ENCODE data around the gene RPA3.

The RPA3 gene

DNA sequence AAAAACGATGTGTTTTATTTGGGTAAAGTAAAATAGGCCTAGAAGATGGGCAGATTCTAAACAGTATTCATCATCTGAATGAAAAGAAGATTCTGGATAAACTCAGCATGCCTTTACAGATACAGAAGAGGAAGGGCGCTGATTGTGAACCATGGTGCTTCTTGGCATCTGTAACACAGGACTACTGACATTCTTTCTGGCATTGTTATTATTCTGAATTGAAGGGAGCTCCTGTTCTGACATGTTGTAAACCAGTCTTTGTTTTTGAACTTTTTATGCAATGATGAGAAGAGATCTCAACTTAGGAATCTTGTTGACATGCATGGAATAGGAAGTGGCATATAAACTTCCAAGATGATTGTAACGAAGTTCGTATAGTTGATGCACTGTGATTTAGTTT, 13.5 kb downstream of the RPA3 start:
- TF ChIP-seq ZBTB7A (IDR thresholded peaks at IDR 0.05; ENCODE audit: low read depth) (no peak), NFIC (IDR thresholded peaks at IDR 0.05) (no peak), RAD21 (IDR thresholded peaks at IDR 0.05; ENCODE audit: low read depth) (no peak), CREB1 (IDR thresholded peaks at IDR 0.05; ENCODE audit: low read depth) (no peak), TEAD4 (IDR thresholded peaks at IDR 0.05) (no peak), EGR1 (IDR thresholded peaks at IDR 0.05) (no peak), TCF12 (IDR thresholded peaks at IDR 0.05; ENCODE audit: low read depth) (no peak), YY1 (IDR thresholded peaks at IDR 0.05; ENCODE audit: low read depth) (no peak), EP300 (IDR thresholded peaks at IDR 0.05; ENCODE audit: borderline replicate concordance) (no peak), TAF1 (IDR thresholded peaks at IDR 0.05; ENCODE audit: low read depth) (no peak), CEBPB (IDR thresholded peaks at IDR 0.05) (no peak), FOXM1 (IDR thresholded peaks at IDR 0.05; ENCODE audit: borderline replicate concordance, low read depth) (no peak)
- TF ChIP-seq, protein P1, sequence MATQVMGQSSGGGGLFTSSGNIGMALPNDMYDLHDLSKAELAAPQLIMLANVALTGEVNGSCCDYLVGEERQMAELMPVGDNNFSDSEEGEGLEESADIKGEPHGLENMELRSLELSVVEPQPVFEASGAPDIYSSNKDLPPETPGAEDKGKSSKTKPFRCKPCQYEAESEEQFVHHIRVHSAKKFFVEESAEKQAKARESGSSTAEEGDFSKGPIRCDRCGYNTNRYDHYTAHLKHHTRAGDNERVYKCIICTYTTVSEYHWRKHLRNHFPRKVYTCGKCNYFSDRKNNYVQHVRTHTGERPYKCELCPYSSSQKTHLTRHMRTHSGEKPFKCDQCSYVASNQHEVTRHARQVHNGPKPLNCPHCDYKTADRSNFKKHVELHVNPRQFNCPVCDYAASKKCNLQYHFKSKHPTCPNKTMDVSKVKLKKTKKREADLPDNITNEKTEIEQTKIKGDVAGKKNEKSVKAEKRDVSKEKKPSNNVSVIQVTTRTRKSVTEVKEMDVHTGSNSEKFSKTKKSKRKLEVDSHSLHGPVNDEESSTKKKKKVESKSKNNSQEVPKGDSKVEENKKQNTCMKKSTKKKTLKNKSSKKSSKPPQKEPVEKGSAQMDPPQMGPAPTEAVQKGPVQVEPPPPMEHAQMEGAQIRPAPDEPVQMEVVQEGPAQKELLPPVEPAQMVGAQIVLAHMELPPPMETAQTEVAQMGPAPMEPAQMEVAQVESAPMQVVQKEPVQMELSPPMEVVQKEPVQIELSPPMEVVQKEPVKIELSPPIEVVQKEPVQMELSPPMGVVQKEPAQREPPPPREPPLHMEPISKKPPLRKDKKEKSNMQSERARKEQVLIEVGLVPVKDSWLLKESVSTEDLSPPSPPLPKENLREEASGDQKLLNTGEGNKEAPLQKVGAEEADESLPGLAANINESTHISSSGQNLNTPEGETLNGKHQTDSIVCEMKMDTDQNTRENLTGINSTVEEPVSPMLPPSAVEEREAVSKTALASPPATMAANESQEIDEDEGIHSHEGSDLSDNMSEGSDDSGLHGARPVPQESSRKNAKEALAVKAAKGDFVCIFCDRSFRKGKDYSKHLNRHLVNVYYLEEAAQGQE (IDR thresholded peaks at IDR 0.05; ENCODE audit: low read depth), result no peak

DNA sequence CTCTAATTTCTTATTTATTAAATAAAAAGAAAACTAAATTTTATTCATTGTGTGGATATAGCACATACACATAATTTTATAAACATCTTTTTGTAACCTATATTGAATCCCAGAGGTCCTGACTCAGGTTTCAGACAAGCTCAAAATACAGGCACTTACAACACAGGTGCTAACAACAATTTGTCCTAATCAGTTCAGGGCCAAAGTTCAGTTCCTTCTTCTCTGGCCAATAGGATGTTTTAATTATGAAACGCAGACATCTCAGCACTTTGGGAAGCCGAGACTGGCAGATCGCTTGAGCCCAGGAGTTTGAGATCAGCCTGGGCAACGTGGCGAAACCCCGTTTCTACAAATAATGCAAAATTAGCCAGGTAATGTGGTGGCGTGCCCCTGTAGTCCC, 15.0 kb downstream of the RPA3 start:
- TF ChIP-seq, protein P1 (IDR thresholded peaks at IDR 0.05; ENCODE audit: low read depth), result no peak
- no peak for TF ChIP-seq RAD21 (IDR thresholded peaks at IDR 0.05; ENCODE audit: low read depth)
- TF ChIP-seq CEBPB (IDR thresholded peaks at IDR 0.05), result no peak
- no peak for TF ChIP-seq YY1 (IDR thresholded peaks at IDR 0.05; ENCODE audit: low read depth)
- no peak for TF ChIP-seq FOXM1 (IDR thresholded peaks at IDR 0.05; ENCODE audit: borderline replicate concordance, low read depth)
- TF ChIP-seq TEAD4 (IDR thresholded peaks at IDR 0.05), result no peak
- no peak for TF ChIP-seq TAF1 (IDR thresholded peaks at IDR 0.05; ENCODE audit: low read depth)
- no peak for TF ChIP-seq EP300 (IDR thresholded peaks at IDR 0.05; ENCODE audit: borderline replicate concordance)
- TF ChIP-seq, protein P2, sequence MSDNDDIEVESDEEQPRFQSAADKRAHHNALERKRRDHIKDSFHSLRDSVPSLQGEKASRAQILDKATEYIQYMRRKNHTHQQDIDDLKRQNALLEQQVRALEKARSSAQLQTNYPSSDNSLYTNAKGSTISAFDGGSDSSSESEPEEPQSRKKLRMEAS (IDR thresholded peaks at IDR 0.05), result no peak
- TF ChIP-seq CREB1 (IDR thresholded peaks at IDR 0.05; ENCODE audit: low read depth), result no peak
- TF ChIP-seq, protein P3, sequence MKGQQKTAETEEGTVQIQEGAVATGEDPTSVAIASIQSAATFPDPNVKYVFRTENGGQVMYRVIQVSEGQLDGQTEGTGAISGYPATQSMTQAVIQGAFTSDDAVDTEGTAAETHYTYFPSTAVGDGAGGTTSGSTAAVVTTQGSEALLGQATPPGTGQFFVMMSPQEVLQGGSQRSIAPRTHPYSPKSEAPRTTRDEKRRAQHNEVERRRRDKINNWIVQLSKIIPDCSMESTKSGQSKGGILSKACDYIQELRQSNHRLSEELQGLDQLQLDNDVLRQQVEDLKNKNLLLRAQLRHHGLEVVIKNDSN (IDR thresholded peaks at IDR 0.05), result no peak
- TF ChIP-seq NFIC (IDR thresholded peaks at IDR 0.05), result no peak

DNA sequence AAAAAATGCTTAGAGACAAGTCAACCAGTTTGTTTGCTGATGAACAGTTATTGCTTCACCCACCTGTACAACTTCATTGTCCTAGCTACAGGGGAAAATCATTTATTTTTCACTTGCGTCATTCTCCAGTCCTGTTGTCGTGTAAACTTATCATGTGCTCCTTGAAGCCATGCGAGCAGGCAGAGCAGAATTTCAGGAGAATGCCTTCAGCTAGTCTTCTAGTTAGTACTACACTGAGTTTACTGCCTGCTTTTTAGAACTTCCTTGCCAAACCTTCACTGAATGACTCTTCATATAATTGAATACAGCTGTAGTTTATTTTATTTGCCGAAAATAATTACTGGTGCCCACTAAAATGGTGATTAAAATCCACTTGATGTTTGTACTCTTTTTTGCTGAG, 15.6 kb downstream of the RPA3 start:
- no peak for TF ChIP-seq NFIC (IDR thresholded peaks at IDR 0.05)
- TF ChIP-seq TCF12 (IDR thresholded peaks at IDR 0.05; ENCODE audit: low read depth), result no peak
- no peak for TF ChIP-seq ZBTB7A (IDR thresholded peaks at IDR 0.05; ENCODE audit: low read depth)
- TF ChIP-seq, protein P3 (IDR thresholded peaks at IDR 0.05), result no peak
- no peak for TF ChIP-seq RAD21 (IDR thresholded peaks at IDR 0.05; ENCODE audit: low read depth)
- no peak for TF ChIP-seq CREB1 (IDR thresholded peaks at IDR 0.05; ENCODE audit: low read depth)
- no peak for TF ChIP-seq FOXM1 (IDR thresholded peaks at IDR 0.05; ENCODE audit: borderline replicate concordance, low read depth)
- TF ChIP-seq, protein P2 (IDR thresholded peaks at IDR 0.05), result no peak
- no peak for TF ChIP-seq TAF1 (IDR thresholded peaks at IDR 0.05; ENCODE audit: low read depth)
- no peak for TF ChIP-seq TEAD4 (IDR thresholded peaks at IDR 0.05)
- no peak for TF ChIP-seq YY1 (IDR thresholded peaks at IDR 0.05; ENCODE audit: low read depth)
- no peak for TF ChIP-seq EGR1 (IDR thresholded peaks at IDR 0.05)
- TF ChIP-seq EP300 (IDR thresholded peaks at IDR 0.05; ENCODE audit: borderline replicate concordance), result no peak
- TF ChIP-seq, protein P1 (IDR thresholded peaks at IDR 0.05; ENCODE audit: low read depth), result no peak
- no peak for TF ChIP-seq CEBPB (IDR thresholded peaks at IDR 0.05)

DNA sequence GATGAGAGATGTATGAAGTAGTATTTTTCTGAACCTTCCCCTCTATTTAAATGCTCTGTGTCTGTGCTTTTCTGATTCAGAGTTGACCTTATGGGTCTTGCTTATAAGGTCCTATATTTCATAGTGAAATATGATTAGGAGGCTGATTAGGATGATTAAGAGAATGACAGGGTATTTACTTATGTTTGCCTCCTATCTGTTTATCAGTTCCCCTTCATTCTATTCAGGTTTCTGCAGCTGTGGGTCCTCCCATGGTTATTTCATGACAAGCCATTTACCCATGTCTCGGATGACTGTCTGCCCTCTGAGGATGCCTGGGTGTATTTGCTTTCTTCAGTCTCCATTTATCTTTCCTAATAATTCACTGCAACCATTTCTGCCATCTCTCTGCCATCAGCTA, 16.9 kb downstream of the RPA3 start:
- no peak for TF ChIP-seq CEBPB (IDR thresholded peaks at IDR 0.05)
- TF ChIP-seq, protein P1 (IDR thresholded peaks at IDR 0.05; ENCODE audit: low read depth), result no peak
- no peak for TF ChIP-seq YY1 (IDR thresholded peaks at IDR 0.05; ENCODE audit: low read depth)
- TF ChIP-seq RAD21 (IDR thresholded peaks at IDR 0.05; ENCODE audit: low read depth), result no peak
- no peak for TF ChIP-seq NFIC (IDR thresholded peaks at IDR 0.05)
- TF ChIP-seq, protein P2 (IDR thresholded peaks at IDR 0.05), result no peak
- TF ChIP-seq ZBTB7A (IDR thresholded peaks at IDR 0.05; ENCODE audit: low read depth), result no peak
- no peak for TF ChIP-seq EGR1 (IDR thresholded peaks at IDR 0.05)
- no peak for TF ChIP-seq TCF12 (IDR thresholded peaks at IDR 0.05; ENCODE audit: low read depth)

Measured in Ishikawa (cell line).